Measurements from ENCODE around the gene PRKCZ. TPM values are rescaled to one million over a fixed set of nuclear protein-coding genes. Genes with fewer than 3 reads are reported as not detected.

Gene PRKCZ
- total RNA-seq, 4 donors from 2014 or later: 0.49 to 1.9 (median 1.1) TPM; not detected in 1

DNA sequence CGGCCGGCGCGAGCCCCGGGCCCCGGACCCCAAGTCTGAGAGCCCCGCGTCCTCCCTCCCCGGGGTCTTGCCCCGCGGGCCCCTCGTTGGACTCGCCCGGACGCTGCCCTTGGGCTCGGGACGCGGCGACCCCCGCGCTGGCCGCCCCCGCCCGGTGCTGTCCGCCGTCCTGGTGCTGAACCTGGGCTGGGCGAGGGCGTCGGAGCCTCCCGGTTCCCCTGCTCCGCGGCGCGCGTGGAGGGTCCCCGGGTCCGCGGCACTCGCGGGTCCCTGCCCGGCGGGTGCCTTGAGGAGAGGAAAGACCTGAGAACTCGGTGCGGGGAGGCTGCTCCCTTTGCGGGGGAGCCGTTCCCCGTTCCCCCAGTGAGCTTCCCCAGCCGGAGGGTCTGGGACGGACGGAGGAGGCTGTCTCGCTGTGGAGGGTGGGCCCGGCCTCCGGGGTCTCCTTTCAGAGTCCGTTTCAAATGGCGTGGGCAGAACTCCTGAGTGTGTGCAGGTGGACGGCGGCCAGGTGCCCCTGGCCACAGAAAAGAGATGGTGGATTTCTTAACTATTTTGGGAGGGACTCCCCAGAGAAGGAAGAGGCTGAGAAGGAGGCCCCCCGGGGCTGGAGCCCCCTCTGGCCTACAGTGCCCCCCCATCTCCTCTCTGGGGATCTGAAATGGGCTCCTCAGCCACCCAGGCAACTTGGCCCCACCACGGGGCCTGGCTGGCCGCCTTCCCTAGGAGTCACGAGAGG is 30.5 kb upstream of the PRKCZ start:
- TF ChIP-seq, protein P1, sequence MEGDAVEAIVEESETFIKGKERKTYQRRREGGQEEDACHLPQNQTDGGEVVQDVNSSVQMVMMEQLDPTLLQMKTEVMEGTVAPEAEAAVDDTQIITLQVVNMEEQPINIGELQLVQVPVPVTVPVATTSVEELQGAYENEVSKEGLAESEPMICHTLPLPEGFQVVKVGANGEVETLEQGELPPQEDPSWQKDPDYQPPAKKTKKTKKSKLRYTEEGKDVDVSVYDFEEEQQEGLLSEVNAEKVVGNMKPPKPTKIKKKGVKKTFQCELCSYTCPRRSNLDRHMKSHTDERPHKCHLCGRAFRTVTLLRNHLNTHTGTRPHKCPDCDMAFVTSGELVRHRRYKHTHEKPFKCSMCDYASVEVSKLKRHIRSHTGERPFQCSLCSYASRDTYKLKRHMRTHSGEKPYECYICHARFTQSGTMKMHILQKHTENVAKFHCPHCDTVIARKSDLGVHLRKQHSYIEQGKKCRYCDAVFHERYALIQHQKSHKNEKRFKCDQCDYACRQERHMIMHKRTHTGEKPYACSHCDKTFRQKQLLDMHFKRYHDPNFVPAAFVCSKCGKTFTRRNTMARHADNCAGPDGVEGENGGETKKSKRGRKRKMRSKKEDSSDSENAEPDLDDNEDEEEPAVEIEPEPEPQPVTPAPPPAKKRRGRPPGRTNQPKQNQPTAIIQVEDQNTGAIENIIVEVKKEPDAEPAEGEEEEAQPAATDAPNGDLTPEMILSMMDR (IDR thresholded peaks at IDR 0.05; ENCODE audit: low read depth): no peak

DNA sequence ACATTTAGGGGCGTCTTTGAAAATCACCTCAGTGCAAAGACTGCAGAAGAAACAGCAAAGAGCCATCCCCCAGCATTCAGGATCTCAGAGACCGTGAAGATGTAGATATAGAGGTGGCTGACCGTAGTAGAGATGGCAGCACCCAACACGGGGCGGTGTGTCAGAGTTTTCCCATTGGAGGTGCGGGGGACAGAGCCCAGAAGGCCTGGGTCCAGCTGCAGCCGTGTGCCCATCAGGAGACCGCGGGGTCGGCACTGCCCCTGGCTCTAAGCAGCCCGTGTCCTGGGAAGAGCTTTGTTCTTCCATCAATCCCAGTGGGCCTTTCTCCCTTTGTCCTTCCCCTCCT is 29.9 kb upstream of the PRKCZ start:
- TF ChIP-seq, protein P1 (IDR thresholded peaks at IDR 0.05; ENCODE audit: low read depth): no peak

DNA sequence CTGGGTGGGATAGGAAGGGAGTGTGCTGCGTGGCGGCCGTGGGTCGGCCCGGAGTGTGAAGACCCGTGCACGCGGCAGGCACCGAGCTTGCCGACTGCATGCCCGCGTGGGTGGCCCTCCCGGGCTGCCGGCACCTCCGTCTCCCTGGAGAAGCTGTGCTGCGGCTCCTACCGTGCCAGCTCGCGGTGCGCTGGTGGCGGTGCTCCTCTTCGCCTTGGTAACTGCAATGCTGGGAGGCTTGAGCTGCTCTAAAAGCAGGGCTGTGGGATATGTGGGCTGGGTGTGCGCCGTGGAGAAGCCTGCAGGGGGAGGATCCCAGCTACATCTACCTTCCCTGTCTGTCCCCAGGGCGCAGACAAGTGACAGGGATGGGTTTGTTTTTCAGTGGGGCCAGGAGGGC is 28.7 kb upstream of the PRKCZ start:
- TF ChIP-seq, protein P1 (IDR thresholded peaks at IDR 0.05; ENCODE audit: low read depth): no peak

DNA sequence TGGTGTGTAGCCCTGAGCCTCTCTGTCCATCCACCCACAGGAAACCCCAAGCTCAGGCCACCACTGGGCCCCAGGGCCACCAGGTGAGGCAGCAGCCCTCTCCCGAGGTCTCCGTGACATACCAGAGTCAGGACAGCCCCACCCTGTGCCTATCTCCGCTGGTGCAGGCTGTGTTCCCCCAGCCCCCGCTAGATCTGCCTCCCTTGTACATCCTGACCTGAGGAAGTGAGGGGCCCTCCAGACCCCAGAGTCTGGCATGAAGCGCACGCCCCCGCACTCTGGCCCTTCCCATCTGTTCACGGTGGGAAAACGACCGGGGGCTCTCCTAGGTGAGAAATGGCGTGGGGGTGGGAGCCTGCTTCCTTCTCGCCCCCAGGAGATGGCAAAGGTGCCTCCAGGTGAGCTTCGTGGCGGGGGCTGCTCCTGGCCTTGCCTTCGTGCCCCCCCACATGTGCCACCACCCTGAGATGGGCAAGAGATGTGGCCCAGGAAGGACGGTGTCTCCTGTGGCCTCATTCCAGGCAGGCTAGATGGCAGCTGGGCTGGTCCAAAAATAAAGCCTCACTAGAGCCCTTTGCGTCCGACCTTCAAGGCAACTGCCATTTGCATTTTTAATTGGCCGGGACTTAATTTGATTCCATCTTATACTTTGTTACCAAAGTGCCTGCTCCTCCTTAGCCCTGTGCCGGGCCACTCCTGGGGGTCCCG is 28.0 kb upstream of the PRKCZ start:
- TF ChIP-seq, protein P1 (IDR thresholded peaks at IDR 0.05; ENCODE audit: low read depth): no peak

DNA sequence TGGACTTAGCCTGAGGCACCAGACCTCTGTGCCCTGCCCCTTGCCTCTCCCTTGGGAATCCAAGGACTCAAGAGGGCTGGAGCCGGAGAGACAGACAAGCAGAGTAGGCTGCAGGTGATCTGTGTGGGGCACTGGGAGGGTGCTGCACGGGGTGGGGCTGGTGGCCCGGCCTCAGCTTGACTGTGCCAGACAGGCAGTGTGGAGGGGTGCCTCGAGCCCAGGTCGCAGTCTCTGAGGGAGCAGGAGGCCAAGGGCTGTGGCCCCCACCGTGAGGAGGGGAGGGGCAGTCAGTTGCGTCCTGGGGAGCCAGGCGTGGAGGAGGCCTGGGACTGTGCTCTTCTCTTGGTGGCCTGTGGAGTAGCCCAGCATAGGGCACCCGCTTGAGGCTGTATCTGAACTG is 27.0 kb upstream of the PRKCZ start:
- TF ChIP-seq, protein P1 (IDR thresholded peaks at IDR 0.05; ENCODE audit: low read depth): no peak

DNA sequence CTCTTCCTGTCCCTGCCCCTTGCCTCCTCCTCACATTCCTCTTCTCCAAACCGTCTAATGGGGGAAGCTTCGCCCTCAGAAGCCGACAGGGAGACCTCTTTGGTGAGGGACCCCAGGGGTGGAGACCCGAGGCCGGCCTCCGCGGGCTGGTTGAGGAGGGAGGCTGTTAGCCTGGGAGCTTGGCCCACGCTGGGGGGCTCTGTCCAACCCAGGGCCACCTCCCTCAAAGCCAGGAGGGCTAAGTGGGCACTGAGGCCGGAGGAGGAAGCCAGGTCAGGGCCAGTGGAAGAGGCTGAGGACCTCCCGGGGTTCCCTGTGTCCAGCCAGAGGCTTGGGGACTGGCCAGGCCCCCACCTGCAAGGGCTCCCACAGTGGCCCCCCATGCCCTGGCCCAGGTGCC is 25.8 kb upstream of the PRKCZ start:
- TF ChIP-seq, protein P1 (IDR thresholded peaks at IDR 0.05; ENCODE audit: low read depth): no peak

DNA sequence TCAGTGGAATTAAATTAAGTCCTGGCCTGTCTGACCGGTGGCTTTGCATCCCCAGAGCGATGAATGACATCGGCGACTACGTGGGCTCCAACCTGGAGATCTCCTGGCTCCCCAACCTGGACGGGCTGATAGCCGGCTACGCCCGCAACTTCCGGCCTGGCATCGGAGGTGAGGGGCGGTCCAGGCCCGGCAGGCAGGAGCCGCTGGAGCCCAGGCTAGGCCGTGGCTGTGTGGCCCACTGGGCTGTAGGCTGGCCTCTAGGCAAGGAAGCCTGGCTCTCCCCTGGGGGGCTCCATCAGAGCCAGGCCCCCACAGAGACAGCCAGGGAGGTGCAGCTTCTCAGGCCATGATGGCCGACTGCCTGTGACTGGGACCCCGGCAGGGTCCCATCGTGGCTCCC is 25.3 kb upstream of the PRKCZ start:
- TF ChIP-seq, protein P1 (IDR thresholded peaks at IDR 0.05; ENCODE audit: low read depth): no peak

Measured in subcutaneous adipose tissue (tissue), 4 donors.